ENCODE results near the gene NCBP2. TPM values are rescaled to one million over a fixed set of nuclear protein-coding genes. Genes with fewer than 3 reads are reported as not detected.

NCBP2 gene
- total and polyA plus RNA-seq, 7 donors, result 35.7 to 60.7 (median 44.9) TPM

DNA sequence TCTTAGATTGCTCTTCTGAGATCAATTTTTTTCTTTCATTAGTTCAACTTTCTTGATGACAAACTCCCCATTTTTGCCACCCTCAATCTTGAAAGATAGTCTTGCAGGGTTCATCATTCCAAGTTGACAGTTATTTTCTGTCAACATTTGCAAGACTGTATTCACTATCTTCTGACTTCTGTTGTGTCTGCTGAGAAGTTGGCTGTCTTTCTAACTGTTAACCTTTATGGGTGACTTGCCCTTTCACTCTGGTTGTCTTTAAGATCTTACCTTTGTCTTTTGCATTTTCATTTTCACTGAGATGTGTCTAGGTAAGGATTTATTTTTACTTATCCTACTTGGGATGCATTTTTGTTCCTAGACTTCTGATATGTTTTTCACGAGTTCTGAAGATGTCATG lies 40.9 kb upstream of the NCBP2 start:
- peaks cover 0 to 8% (median 2%) of the 10 kb centered on the region in 4 donors for H3K4me1 ChIP-seq
- intact Hi-C loops (cut with DNase I), result no loop called here
- no peak overlapping the region for H3K27ac ChIP-seq
- no peaks in the 10 kb centered on the region for H3K9me3 ChIP-seq
- H3K4me3 ChIP-seq, result no peak overlapping the region
- DNase-seq, result no peak
- WGBS, 2 donors, result 74 to 81% methylated on average over 1 of the region's 1 CpG
- H3K27me3 ChIP-seq, result peaks cover 0 to 4% (median 0%) of the 10 kb centered on the region in 3 donors
- TF ChIP-seq EP300 (IDR thresholded peaks at IDR 0.05), result no peak
- TF ChIP-seq, protein P1, sequence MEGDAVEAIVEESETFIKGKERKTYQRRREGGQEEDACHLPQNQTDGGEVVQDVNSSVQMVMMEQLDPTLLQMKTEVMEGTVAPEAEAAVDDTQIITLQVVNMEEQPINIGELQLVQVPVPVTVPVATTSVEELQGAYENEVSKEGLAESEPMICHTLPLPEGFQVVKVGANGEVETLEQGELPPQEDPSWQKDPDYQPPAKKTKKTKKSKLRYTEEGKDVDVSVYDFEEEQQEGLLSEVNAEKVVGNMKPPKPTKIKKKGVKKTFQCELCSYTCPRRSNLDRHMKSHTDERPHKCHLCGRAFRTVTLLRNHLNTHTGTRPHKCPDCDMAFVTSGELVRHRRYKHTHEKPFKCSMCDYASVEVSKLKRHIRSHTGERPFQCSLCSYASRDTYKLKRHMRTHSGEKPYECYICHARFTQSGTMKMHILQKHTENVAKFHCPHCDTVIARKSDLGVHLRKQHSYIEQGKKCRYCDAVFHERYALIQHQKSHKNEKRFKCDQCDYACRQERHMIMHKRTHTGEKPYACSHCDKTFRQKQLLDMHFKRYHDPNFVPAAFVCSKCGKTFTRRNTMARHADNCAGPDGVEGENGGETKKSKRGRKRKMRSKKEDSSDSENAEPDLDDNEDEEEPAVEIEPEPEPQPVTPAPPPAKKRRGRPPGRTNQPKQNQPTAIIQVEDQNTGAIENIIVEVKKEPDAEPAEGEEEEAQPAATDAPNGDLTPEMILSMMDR (IDR thresholded peaks at IDR 0.05), result no peak
- no peak for TF ChIP-seq POLR2A (IDR thresholded peaks at IDR 0.05)
- no peak for TF ChIP-seq POLR2AphosphoS5 (IDR thresholded peaks at IDR 0.05)
- no peaks in the 10 kb centered on the region for H3K36me3 ChIP-seq

DNA sequence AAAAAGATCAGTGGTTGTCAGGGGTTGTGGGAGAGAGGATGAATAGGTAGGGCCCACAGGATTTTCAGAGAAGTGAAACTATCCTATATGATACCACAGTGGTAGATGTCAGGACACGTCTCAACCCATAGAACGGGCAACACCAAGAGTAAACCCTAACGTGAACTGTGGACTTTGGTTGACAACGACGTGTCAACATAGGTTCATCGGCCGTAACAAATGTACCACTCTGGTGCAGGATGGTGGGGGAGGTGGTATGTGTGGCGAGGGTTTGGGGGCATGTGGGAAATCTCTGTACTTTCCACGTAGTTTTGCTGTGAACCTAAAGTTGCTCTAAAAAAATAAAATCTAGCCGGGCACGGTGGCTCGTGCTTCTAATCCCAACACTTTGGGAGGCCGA lies 39.3 kb upstream of the NCBP2 start:
- H3K4me1 ChIP-seq, result peaks cover 0 to 8% (median 2%) of the 10 kb centered on the region in 4 donors
- intact Hi-C loops (cut with DNase I), result no loop called here
- no peak for TF ChIP-seq POLR2A (IDR thresholded peaks at IDR 0.05)
- TF ChIP-seq, protein P1 (IDR thresholded peaks at IDR 0.05), result no peak
- TF ChIP-seq POLR2AphosphoS5 (IDR thresholded peaks at IDR 0.05), result no peak
- TF ChIP-seq EP300 (IDR thresholded peaks at IDR 0.05), result no peak
- no peaks in the 10 kb centered on the region for H3K36me3 ChIP-seq
- peaks cover 0 to 4% (median 0%) of the 10 kb centered on the region in 3 donors for H3K27me3 ChIP-seq
- H3K27ac ChIP-seq, result no peak overlapping the region
- H3K9me3 ChIP-seq, result no peaks in the 10 kb centered on the region
- H3K4me3 ChIP-seq, result no peak overlapping the region
- 89 to 91% methylated on average over 13 of the region's 13 CpGs for WGBS, 2 donors
- no peak for DNase-seq

DNA sequence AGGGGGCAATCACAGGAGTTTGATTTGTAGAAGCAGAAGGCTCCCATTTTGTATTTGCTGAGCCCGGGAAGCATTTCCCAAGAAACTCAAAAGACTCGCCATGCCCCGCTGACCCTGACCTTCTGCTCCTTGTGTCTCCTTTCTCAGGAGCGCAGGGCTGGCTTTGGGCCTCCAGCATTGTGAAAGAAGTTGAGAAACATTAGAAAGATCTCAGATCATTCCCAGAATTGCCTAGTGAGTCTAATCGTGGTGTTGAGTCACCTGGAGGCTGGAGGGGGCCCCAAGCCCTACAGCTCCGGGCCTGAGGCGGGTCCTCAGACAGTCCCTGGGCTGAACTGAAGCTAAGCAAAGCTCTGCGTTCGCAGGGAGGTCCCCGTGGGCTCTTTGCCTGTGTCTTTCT lies 37.2 kb upstream of the NCBP2 start:
- H3K4me3 ChIP-seq, result no peak overlapping the region
- H3K27ac ChIP-seq, result no peak overlapping the region
- H3K9me3 ChIP-seq, result no peaks in the 10 kb centered on the region
- peak in 1 of 4 donors; percentile 13 for TF ChIP-seq POLR2AphosphoS5 (IDR thresholded peaks at IDR 0.05)
- TF ChIP-seq EP300 (IDR thresholded peaks at IDR 0.05), result no peak
- TF ChIP-seq, protein P1 (IDR thresholded peaks at IDR 0.05), result no peak
- no peak for TF ChIP-seq POLR2A (IDR thresholded peaks at IDR 0.05)
- no peak for DNase-seq
- H3K4me1 ChIP-seq, result peaks cover 0 to 8% (median 2%) of the 10 kb centered on the region in 4 donors
- intact Hi-C loops (cut with DNase I), result loop anchor here (2.0 kb wide), 1 partner anchor 207 kb away; no protein-coding TSS in a partner anchor
- no peaks in the 10 kb centered on the region for H3K27me3 ChIP-seq
- 85 to 90% methylated on average over 10 of the region's 10 CpGs for WGBS, 2 donors
- H3K36me3 ChIP-seq, result no peaks in the 10 kb centered on the region

DNA sequence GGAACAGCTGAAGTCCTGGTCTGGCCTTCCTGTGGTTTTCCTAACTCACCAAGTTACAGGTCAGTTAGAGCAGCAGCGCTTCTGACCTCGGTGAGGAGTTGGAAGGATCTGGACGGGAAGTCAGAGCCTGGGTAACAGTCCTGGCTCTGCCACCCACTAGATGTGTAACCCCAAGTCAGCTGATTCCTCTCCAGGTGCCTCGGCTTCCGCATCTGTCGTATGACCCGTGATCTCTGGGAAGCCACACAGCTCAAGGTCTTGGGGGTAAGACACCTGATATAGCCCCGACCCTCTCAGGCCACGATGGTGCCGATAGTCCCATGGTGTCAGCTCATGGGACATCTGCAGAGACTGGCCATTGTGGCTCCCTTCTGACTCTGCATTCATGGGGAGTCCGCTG lies 34.6 kb upstream of the NCBP2 start:
- DNase-seq, result no peak
- no peaks in the 10 kb centered on the region for H3K36me3 ChIP-seq
- no peak overlapping the region for H3K27ac ChIP-seq
- 81 to 95% methylated on average over 11 of the region's 11 CpGs for WGBS, 2 donors
- H3K9me3 ChIP-seq, result no peaks in the 10 kb centered on the region
- H3K4me1 ChIP-seq, result peaks cover 0 to 8% (median 2%) of the 10 kb centered on the region in 4 donors
- intact Hi-C loops (cut with DNase I), result no loop called here
- no peaks in the 10 kb centered on the region for H3K27me3 ChIP-seq
- no peak overlapping the region for H3K4me3 ChIP-seq
- TF ChIP-seq, protein P1 (IDR thresholded peaks at IDR 0.05), result no peak
- TF ChIP-seq POLR2A (IDR thresholded peaks at IDR 0.05) (no peak), EP300 (IDR thresholded peaks at IDR 0.05) (no peak), POLR2AphosphoS5 (IDR thresholded peaks at IDR 0.05) (no peak)

- Histone ChIP-seq H3K4me1 (peaks cover 0 to 8% (median 2%) of the 10 kb centered on the region in 4 donors), H3K27ac (no peak overlapping the region), H3K9me3 (no peaks in the 10 kb centered on the region), H3K36me3 (no peaks in the 10 kb centered on the region), H3K27me3 (no peaks in the 10 kb centered on the region), H3K4me3 (no peak overlapping the region)
- WGBS, 2 donors, result 72 to 81% methylated on average over 4 of the region's 4 CpGs
- TF ChIP-seq POLR2AphosphoS5 (IDR thresholded peaks at IDR 0.05) (no peak), POLR2A (IDR thresholded peaks at IDR 0.05) (no peak), EP300 (IDR thresholded peaks at IDR 0.05) (no peak)
- TF ChIP-seq, protein P1 (IDR thresholded peaks at IDR 0.05), result no peak
- intact Hi-C loops (cut with DNase I), result no loop called here
- DNase-seq, result no peak
Observed at GRCh38 chr3:196975349-196975748, 33.0 kb upstream of the NCBP2 start.
